Measurements from ENCODE around the gene INTS2.

The INTS2 gene

GRCh38 chr17:61834610-61835009 lies 93.2 kb downstream of the INTS2 start:
- H3K36me3 Mint-ChIP-seq (ENCODE audit: low read depth), result peaks cover 32% of the 10 kb centered on the region
- no peaks in the 10 kb centered on the region for H3K4me1 Mint-ChIP-seq
- no peak for DNase-seq
- peaks cover under 1% of the 10 kb centered on the region for H3K9me3 Mint-ChIP-seq
- peak overlapping the region; percentile 36 for H3K27ac Mint-ChIP-seq
- H3K4me3 Mint-ChIP-seq, result no peak overlapping the region
- H3K27me3 Mint-ChIP-seq (ENCODE audit: low read depth, poor library complexity), result no peaks in the 10 kb centered on the region
- no peak for TF ChIP-seq CTCF (IDR thresholded peaks at IDR 0.05)

DNA sequence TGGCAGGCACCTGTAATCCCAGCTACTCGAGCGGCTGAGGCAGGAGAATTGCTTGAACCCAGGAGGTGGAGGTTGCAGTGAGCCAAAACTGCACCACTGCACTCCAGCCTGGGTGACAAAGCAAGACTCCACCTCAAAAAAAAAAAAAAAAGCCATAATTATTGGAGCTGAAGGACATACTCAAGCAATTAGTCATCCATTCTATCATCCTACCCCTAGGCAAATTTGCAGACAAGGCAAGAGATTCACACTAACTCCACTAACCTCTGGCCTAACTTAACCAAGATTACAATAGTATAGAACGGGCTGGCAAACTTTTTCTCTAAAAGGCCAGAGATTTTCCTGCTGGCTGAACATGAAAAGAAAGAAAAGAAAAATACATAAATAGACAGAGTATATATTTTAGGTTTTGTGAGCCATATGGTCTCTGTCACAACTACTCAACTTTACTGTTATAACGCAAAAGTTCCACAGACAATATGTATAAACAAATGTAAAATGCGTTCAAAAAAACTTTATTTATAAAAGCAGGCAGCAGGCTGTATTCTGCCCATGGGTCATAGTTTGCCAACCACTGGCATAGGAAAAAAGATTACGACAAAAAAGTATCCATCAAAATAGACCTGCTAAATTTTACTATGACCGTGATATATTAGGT lies 94.1 kb downstream of the INTS2 start:
- H3K27ac Mint-ChIP-seq, result no peak overlapping the region
- H3K4me3 Mint-ChIP-seq, result no peak overlapping the region
- peaks cover 8% of the 10 kb centered on the region for H3K9me3 Mint-ChIP-seq
- no peaks in the 10 kb centered on the region for H3K4me1 Mint-ChIP-seq
- H3K36me3 Mint-ChIP-seq (ENCODE audit: low read depth), result peaks cover 38% of the 10 kb centered on the region
- no peak for TF ChIP-seq CTCF (IDR thresholded peaks at IDR 0.05)
- H3K27me3 Mint-ChIP-seq (ENCODE audit: low read depth, poor library complexity), result no peaks in the 10 kb centered on the region
- no peak for DNase-seq

DNA sequence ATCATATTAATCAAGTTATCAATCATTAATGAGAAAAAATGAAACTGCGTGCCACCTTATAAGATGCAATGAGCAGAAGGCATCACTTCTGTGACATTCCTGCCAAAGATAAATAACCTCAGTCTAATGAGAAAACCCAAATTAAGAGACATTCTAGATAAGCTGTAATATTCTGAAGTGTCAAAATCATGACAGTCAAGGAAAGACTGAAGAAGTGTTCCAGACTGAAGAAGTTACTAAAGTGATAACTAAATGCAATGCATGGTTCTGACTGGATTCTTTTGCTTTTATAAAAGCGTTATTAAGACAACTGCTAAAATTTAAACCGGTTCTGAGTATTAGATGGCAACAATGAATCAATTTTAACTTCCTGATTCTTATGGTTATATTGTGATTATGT lies 95.3 kb downstream of the INTS2 start:
- H3K9me3 Mint-ChIP-seq, result peaks cover 20% of the 10 kb centered on the region
- no peaks in the 10 kb centered on the region for H3K4me1 Mint-ChIP-seq
- H3K27me3 Mint-ChIP-seq (ENCODE audit: low read depth, poor library complexity), result no peaks in the 10 kb centered on the region
- no peak for DNase-seq
- H3K4me3 Mint-ChIP-seq, result no peak overlapping the region
- no peak for TF ChIP-seq CTCF (IDR thresholded peaks at IDR 0.05)
- no peak overlapping the region for H3K27ac Mint-ChIP-seq
- H3K36me3 Mint-ChIP-seq (ENCODE audit: low read depth), result peaks cover 43% of the 10 kb centered on the region

GRCh38 chr17:61831099-61831498 lies 96.7 kb downstream of the INTS2 start:
- Mint-ChIP-seq H3K27me3 (ENCODE audit: low read depth, poor library complexity) (no peaks in the 10 kb centered on the region), H3K4me1 (no peaks in the 10 kb centered on the region), H3K4me3 (no peak overlapping the region), H3K27ac (no peak overlapping the region), H3K9me3 (peaks cover 31% of the 10 kb centered on the region), H3K36me3 (ENCODE audit: low read depth) (peaks cover 56% of the 10 kb centered on the region)
- no peak for TF ChIP-seq CTCF (IDR thresholded peaks at IDR 0.05)
- DNase-seq, result no peak

GRCh38 chr17:61828694-61829093 lies 99.1 kb downstream of the INTS2 start:
- Mint-ChIP-seq H3K4me3 (no peak overlapping the region), H3K36me3 (ENCODE audit: low read depth) (peaks cover 80% of the 10 kb centered on the region), H3K27me3 (ENCODE audit: low read depth, poor library complexity) (no peaks in the 10 kb centered on the region), H3K9me3 (peaks cover 51% of the 10 kb centered on the region), H3K27ac (no peak overlapping the region), H3K4me1 (no peaks in the 10 kb centered on the region)
- no peak for DNase-seq
- TF ChIP-seq CTCF (IDR thresholded peaks at IDR 0.05), result no peak
